GM18520 (cell line): Measurements from ENCODE around the gene FAM177B.

Experiments
- ATAC-seq: cut with Tn5 transposase; IDR thresholded peaks from one replicate; pipeline ENCODE4 v1.9.1; 2021; ENCODE audit not compliant: unreplicated experiment

FAM177B gene

GRCh38 chr1:222785529-222785928 lies 48.5 kb downstream of the FAM177B start:
- no peak for ATAC-seq

- ATAC-seq, result no peak
Observed at GRCh38 chr1:222786121-222786520, 49.1 kb downstream of the FAM177B start.

- ATAC-seq, result no peak
Observed at GRCh38 chr1:222787729-222788128, 50.7 kb downstream of the FAM177B start.

- no peak for ATAC-seq
Observed at GRCh38 chr1:222788402-222789156, 51.6 kb downstream of the FAM177B start.

GRCh38 chr1:222790115-222790514 lies 53.1 kb downstream of the FAM177B start:
- no peak for ATAC-seq

GRCh38 chr1:222790520-222790919 lies 53.5 kb downstream of the FAM177B start:
- ATAC-seq, result no peak

GRCh38 chr1:222791006-222791710 lies 54.2 kb downstream of the FAM177B start:
- no peak for ATAC-seq

- no peak for ATAC-seq
Observed at GRCh38 chr1:222792744-222793143, 55.7 kb downstream of the FAM177B start.

- ATAC-seq, result no peak
Observed at GRCh38 chr1:222794656-222795474, 57.9 kb downstream of the FAM177B start.

- no peak for ATAC-seq
Observed at GRCh38 chr1:222798116-222798515, 61.1 kb downstream of the FAM177B start.

GRCh38 chr1:222798975-222799374 lies 62.0 kb downstream of the FAM177B start:
- ATAC-seq, result no peak
